Naive thymus-derived CD4-positive, alpha-beta T cell (primary cell): ENCODE results near the gene LPCAT3. TPM values are rescaled to one million over a fixed set of nuclear protein-coding genes. Genes with fewer than 3 reads are reported as not detected.

Experiments used
- ATAC-seq: fragments of 150-1000 bp; cut with Tn5 transposase; 2 replicates; pipeline ENCODE4 v1.10.0; 2021; ENCODE audit warnings: mild to moderate bottlenecking, moderate library complexity
- CTCF ChIA-PET: fragments of 350-600 bp; sonication (Branson Sonifier 250); formaldehyde crosslinking; loops from one replicate; lab custom pipeline; 2021; ENCODE audit warnings: antibody characterized with exemption; lab: Charles Lee
- POLR2A ChIA-PET: fragments of 350-600 bp; sonication (Branson Sonifier 250); formaldehyde crosslinking; loops from one replicate; lab custom pipeline; 2021; ENCODE audit warnings: antibody characterized with exemption, inconsistent platforms; lab: Charles Lee
- DNase-seq, 9 donors: peaks; one replicate each; pipeline versions ENCODE4 v3.0.0 to v3.0.0-alpha.2; 2020 to 2022; ENCODE audit warnings: mixed read lengths in 1 of 9
- H3K27ac ChIP-seq: one replicate; pipeline ENCODE4 v1.7.0; 2013; ENCODE audit warnings: mild to moderate bottlenecking, low read depth, low read length, moderate library complexity
- H3K27me3 ChIP-seq, 2 donors: one replicate each; pipeline ENCODE4 v1.7.0; 2013; ENCODE audit warnings: low read length in 2 of 2, mild to moderate bottlenecking in 2 of 2, moderate library complexity in 2 of 2; ENCODE audit not compliant: control insufficient read depth in 2 of 2, insufficient read depth in 2 of 2
- H3K36me3 ChIP-seq, 3 experiments: 1 replicate in 2 of 3; 2 replicates in 1 of 3; pipeline ENCODE4 v1.7.0; 2013; ENCODE audit warnings: low read length in 3 of 3, mild to moderate bottlenecking in 3 of 3, moderate library complexity in 1 of 3; ENCODE audit not compliant: insufficient read depth in 3 of 3, control insufficient read depth in 2 of 3
- H3K4me1 ChIP-seq, 2 donors: one replicate each; pipeline ENCODE4 v1.7.0; 2013; ENCODE audit warnings: low read length in 2 of 2, mild to moderate bottlenecking in 2 of 2, moderate library complexity in 1 of 2; ENCODE audit not compliant: control insufficient read depth in 2 of 2, insufficient read depth in 2 of 2
- H3K4me3 ChIP-seq: 2 replicates; pipeline ENCODE4 v1.7.0; 2013; ENCODE audit warnings: mild to moderate bottlenecking, low read length
- H3K9me3 ChIP-seq, 3 experiments: 1 replicate in 2 of 3; 2 replicates in 1 of 3; pipeline ENCODE4 v1.7.0; 2013; ENCODE audit warnings: low read length in 3 of 3; ENCODE audit not compliant: control insufficient read depth in 2 of 3
- H3K27ac Mint-ChIP-seq, 9 donors: one replicate each; pipeline ENCODE4 v1.8.0; 2020 to 2022; ENCODE audit warnings: mixed read lengths in 9 of 9, mild to moderate bottlenecking in 8 of 9, moderate library complexity in 5 of 9, inconsistent platforms in 2 of 9
- H3K27me3 Mint-ChIP-seq, 5 donors: one replicate each; pipeline ENCODE4 v1.8.0; 2021 to 2022; ENCODE audit warnings: mixed read lengths in 5 of 5, mild to moderate bottlenecking in 1 of 5
- H3K36me3 Mint-ChIP-seq, 5 donors: one replicate each; pipeline ENCODE4 v1.8.0; 2020 to 2022; ENCODE audit warnings: mixed read lengths in 5 of 5, mild to moderate bottlenecking in 3 of 5, inconsistent platforms in 1 of 5
- H3K4me1 Mint-ChIP-seq, 7 donors: one replicate each; pipeline ENCODE4 v1.8.0; 2020 to 2022; ENCODE audit warnings: mixed read lengths in 7 of 7, mild to moderate bottlenecking in 3 of 7, inconsistent platforms in 1 of 7
- H3K4me3 Mint-ChIP-seq, 10 donors: one replicate each; pipeline ENCODE4 v1.8.0; 2020 to 2022; ENCODE audit warnings: mild to moderate bottlenecking in 10 of 10, mixed read lengths in 10 of 10, moderate library complexity in 6 of 10, inconsistent platforms in 2 of 10
- H3K9me3 Mint-ChIP-seq, 11 donors: one replicate each; pipeline ENCODE4 v1.8.0; 2020 to 2022; ENCODE audit warnings: mixed read lengths in 11 of 11, mild to moderate bottlenecking in 4 of 11, inconsistent platforms in 1 of 11, moderate library complexity in 1 of 11
- intact Hi-C, 2 donors: fragments of 100-400 bp; cut with micrococcal nuclease; formaldehyde crosslinking; loops; one replicate each; pipeline ENCODE4 v1.15.1; 2023
- polyA plus RNA-seq, 2 donors: library from polyadenylated mRNA; unstranded; fragments of 300-500 nt; fragmentation: Illumina TruSeq; gene quantifications; one replicate each; pipeline ENCODE4 v1.2.3, GENCODE V29; 2021
- total RNA-seq, 6 experiments: library from RNA in 5 of 6; stranded (reverse) in 5 of 6; gene quantifications; 1 replicate in 5 of 6; 2 replicates in 1 of 6; pipeline ENCODE4 v1.2.3 and lab custom pipeline; 2021 to 2026

Gene LPCAT3
- total and polyA plus RNA-seq, 7 experiments from 2014 or later: 16.7 to 37.9 (median 27.1) TPM

DNA sequence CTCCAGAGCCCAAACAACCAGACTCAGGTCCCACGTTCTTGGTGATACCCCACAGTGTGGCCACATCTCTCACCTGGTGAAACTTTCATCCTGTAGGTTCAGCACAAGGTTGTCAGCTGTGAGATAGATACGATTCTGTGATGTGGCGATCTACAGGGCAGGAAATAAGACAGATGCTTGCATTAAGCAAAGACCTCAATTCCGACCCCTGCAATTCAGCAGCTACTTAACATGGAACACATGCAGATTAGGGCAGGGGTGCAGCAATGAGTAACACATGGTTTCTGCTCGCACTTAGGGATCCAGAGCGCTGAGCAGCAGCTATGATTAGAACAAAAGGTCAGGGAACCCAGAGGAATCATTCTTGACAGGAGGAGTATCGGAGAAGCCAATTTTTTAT is 51.9 kb downstream of the LPCAT3 start:
- Histone ChIP-seq H3K27me3 (no peaks in the 10 kb centered on the region), H3K27ac (no peak overlapping the region), H3K36me3 (peaks cover 18 to 43% (median 26%) of the 10 kb centered on the region in 3 experiments), H3K4me3 (no peak overlapping the region), H3K4me1 (peaks cover 34 to 48% of the 10 kb centered on the region in 2 donors), H3K9me3 (no peaks in the 10 kb centered on the region)
- intact Hi-C loops: no loop called here
- DNase-seq (no peak), ATAC-seq (no peak)
- H3K4me3 Mint-ChIP-seq: peak overlapping the region in 1 of 10 donors; percentile 51
- CTCF ChIA-PET: interaction anchor here (0.7 to 11.1 kb wide), 8 partner anchors 19 to 147 kb away, joined by 3 to 460 read pairs (median 7); partner anchors contain the start of genes C12orf57, PTPN6, RNU7-1 and SPSB2
- peaks cover 29 to 54% (median 50%) of the 10 kb centered on the region in 7 donors for H3K4me1 Mint-ChIP-seq
- no peaks in the 10 kb centered on the region for H3K9me3 Mint-ChIP-seq
- POLR2A ChIA-PET: interaction anchor here (0.7 to 13.5 kb wide), 9 partner anchors 10 to 142 kb away, joined by 3 to 1270 read pairs (median 3); partner anchors contain the start of genes C12orf57, PTPN6, RNU7-1 and SPSB2
- H3K27me3 Mint-ChIP-seq: no peaks in the 10 kb centered on the region
- H3K36me3 Mint-ChIP-seq: peaks cover 8 to 26% (median 17%) of the 10 kb centered on the region in 5 donors
- peak overlapping the region in 5 of 9 donors; percentile 55 to 95 (median 66) for H3K27ac Mint-ChIP-seq

DNA sequence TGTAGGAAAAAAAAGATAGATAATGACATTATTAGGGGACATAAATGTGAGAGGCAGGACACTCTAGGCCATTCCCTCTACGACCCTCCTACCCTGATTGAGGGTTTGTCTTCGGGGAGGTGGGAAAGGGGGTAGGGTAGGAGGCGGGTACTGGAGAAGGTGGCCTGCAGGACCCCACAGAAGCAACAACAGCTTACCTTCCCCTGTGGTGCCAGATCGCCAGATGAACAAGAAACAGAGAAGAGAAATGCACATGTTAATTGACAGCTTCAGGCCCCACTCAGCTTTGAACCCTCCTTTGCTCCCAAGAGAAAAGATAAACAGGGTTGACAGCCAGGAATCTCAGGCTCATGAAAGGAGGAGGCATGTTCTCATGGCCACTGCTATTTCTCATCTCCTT is 52.6 kb downstream of the LPCAT3 start:
- POLR2A ChIA-PET: interaction anchor here (1.0 to 13.5 kb wide), 6 partner anchors 9 to 93 kb away, joined by 3 to 1270 read pairs (median 4); partner anchors contain the start of genes C12orf57, PTPN6, RNU7-1 and SPSB2
- Mint-ChIP-seq H3K36me3 (peaks cover 5 to 25% (median 20%) of the 10 kb centered on the region in 5 donors), H3K27ac (peak overlapping the region in 7 of 9 donors; percentile 75 to 95 (median 87)), H3K4me1 (peaks cover 30 to 56% (median 54%) of the 10 kb centered on the region in 7 donors), H3K4me3 (no peak overlapping the region), H3K9me3 (no peaks in the 10 kb centered on the region), H3K27me3 (no peaks in the 10 kb centered on the region)
- ATAC-seq: no peak
- Histone ChIP-seq H3K4me3 (no peak overlapping the region), H3K36me3 (peaks cover 18 to 45% (median 26%) of the 10 kb centered on the region in 3 experiments), H3K27ac (peak overlapping the region; percentile 68), H3K4me1 (peaks cover 39 to 54% of the 10 kb centered on the region in 2 donors), H3K9me3 (no peaks in the 10 kb centered on the region), H3K27me3 (no peaks in the 10 kb centered on the region)
- no peak for DNase-seq
- intact Hi-C loops: loop anchor here (1.0 kb wide), 3 partner anchors 21 to 96 kb away; partner anchors contain the start of gene C12orf57 (in 2 of the 2)
- CTCF ChIA-PET: interaction anchor here (0.8 to 11.1 kb wide), 6 partner anchors 11 to 147 kb away, joined by 3 to 460 read pairs (median 9); partner anchors contain the start of genes C12orf57, PTPN6 and RNU7-1

DNA sequence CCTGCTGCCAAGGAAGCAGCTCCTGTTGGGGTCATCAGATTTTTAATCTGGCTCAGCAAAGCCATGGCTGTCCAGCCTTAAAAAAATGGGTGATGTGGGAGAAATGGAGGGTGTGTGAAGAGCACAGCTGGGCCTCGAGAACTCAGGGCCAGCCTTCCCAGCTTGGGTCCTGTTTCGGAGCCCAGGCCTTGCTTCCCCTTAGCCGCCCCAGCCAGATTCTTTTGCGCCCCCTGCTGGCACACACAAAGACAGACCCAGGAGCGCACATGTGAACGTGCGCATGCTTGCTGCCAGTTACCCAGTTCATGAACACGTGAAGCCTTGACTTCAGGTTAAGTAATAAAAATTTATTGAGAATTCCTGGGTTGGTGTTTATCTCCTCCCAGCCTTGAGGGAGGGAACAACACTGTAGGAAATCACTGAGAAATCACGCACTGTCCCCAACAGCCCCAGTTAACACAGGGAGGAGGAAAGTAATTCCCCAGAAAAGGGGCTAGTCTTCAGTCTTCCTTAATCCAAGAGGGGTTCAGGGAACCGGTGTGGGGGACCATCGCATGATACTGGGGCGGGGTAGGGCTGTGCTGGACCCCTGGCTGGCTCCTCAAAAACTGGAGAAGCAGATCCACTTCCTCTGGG is 53.1 kb downstream of the LPCAT3 start:
- DNase-seq (peak; percentile 77 to 89 (median 85)), ATAC-seq (peak; percentile 69)
- no peaks in the 10 kb centered on the region for H3K9me3 Mint-ChIP-seq
- peaks cover 33 to 59% (median 56%) of the 10 kb centered on the region in 7 donors for H3K4me1 Mint-ChIP-seq
- no peaks in the 10 kb centered on the region for H3K27me3 ChIP-seq
- peak overlapping the region in 3 of 10 donors; percentile 9 to 23 (median 17) for H3K4me3 Mint-ChIP-seq
- H3K9me3 ChIP-seq: no peaks in the 10 kb centered on the region
- H3K27me3 Mint-ChIP-seq: no peaks in the 10 kb centered on the region
- peak overlapping the region; percentile 68 for H3K27ac ChIP-seq
- H3K36me3 Mint-ChIP-seq: peaks cover 4 to 29% (median 20%) of the 10 kb centered on the region in 5 donors
- peaks cover 45 to 60% of the 10 kb centered on the region in 2 donors for H3K4me1 ChIP-seq
- H3K36me3 ChIP-seq: peaks cover 18 to 48% (median 26%) of the 10 kb centered on the region in 3 experiments
- intact Hi-C loops: loop anchor here (1.0 kb wide), 3 partner anchors 21 to 96 kb away; partner anchors contain the start of gene C12orf57 (in 2 of the 2)
- ChIA-PET POLR2A (interaction anchor here (0.6 to 13.5 kb wide), 11 partner anchors 8 to 969 kb away, joined by 3 to 1270 read pairs (median 4); partner anchors contain the start of genes C12orf57, ENO2, PTPN6 and RNU7-1), CTCF (interaction anchor here (0.6 to 11.1 kb wide), 17 partner anchors 8 to 172 kb away, joined by 3 to 460 read pairs (median 4); partner anchors contain the start of genes C12orf57, C1RL, LPCAT3 and PTPN6)
- H3K27ac Mint-ChIP-seq: peak overlapping the region; percentile 75 to 95 (median 87)
- no peak overlapping the region for H3K4me3 ChIP-seq

DNA sequence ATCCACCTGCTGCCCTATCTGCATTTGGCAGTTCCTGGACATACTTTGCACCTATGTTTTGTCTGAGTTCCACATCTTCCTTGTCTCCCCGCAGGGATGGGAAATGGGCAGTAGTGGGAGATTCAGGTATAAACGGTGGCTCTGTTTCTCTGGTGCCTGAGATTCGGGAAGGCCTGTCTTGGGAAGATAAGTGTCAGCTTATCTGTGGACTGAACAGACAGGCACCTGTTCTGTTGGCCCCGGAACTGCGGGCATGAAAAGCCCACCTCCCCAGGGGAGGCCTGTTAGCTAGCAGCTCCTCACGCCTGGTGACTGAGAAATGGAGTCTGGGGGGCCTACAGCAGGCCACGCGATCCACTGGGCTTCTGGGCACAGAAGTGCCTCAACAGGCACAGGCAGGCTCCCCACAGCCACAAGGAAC is 53.7 kb downstream of the LPCAT3 start:
- H3K4me1 ChIP-seq: peaks cover 46 to 60% of the 10 kb centered on the region in 2 donors
- H3K4me3 Mint-ChIP-seq: peak overlapping the region in 1 of 10 donors; percentile 17
- H3K27me3 ChIP-seq: no peaks in the 10 kb centered on the region
- peak overlapping the region; percentile 75 to 95 (median 87) for H3K27ac Mint-ChIP-seq
- no peak overlapping the region for H3K4me3 ChIP-seq
- intact Hi-C loops: loop anchor here (1.0 kb wide), 3 partner anchors 20 to 95 kb away; partner anchors contain the start of gene C12orf57 (in 2 of the 2)
- no peak for DNase-seq
- CTCF ChIA-PET: interaction anchor here (0.6 to 11.1 kb wide), 17 partner anchors 8 to 171 kb away, joined by 3 to 460 read pairs (median 4); partner anchors contain the start of genes C12orf57, C1RL, LPCAT3 and PTPN6
- no peaks in the 10 kb centered on the region for H3K9me3 Mint-ChIP-seq
- H3K4me1 Mint-ChIP-seq: peaks cover 33 to 59% (median 58%) of the 10 kb centered on the region in 7 donors
- no peaks in the 10 kb centered on the region for H3K27me3 Mint-ChIP-seq
- H3K36me3 ChIP-seq: peaks cover 18 to 49% (median 26%) of the 10 kb centered on the region in 3 experiments
- peaks cover 4 to 26% (median 20%) of the 10 kb centered on the region in 5 donors for H3K36me3 Mint-ChIP-seq
- no peaks in the 10 kb centered on the region for H3K9me3 ChIP-seq
- POLR2A ChIA-PET: interaction anchor here (0.7 to 13.5 kb wide), 14 partner anchors 9 to 969 kb away, joined by 3 to 1270 read pairs (median 3); partner anchors contain the start of genes C12orf57, ENO2, LPCAT3 and PTPN6
- peak overlapping the region; percentile 68 for H3K27ac ChIP-seq
- ATAC-seq: no peak

DNA sequence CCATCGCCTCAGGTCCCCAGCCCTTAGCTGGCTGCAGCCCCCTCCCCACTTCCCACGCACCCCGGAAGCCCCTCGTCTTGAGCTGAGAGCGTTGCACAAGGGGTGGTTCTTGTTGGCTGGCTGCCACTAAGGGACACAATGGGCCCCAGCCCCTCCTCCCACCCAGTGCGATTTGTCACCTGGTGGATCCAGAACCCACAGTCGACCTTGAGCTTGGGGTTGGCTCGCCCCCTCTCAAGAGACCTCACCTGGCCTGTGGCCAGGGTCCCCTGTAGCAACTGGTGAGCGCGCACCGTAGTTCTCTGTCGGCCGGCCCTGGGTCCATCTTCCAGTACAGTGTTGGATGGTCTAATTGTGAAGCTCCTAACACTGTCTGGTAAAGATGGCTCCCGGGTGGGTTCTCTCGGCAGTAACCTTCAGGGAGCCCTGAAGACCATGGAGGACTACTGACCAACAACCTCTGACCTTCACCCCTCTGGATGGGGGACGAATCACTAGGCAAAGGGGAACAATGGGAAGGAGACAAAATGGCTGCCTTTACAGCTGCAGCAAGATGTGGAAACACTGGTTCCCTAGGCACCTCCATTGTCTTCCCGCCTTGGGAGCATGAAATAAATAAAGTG is 54.4 kb downstream of the LPCAT3 start:
- no peaks in the 10 kb centered on the region for H3K27me3 ChIP-seq
- H3K27me3 Mint-ChIP-seq: no peaks in the 10 kb centered on the region
- H3K27ac Mint-ChIP-seq: peak overlapping the region; percentile 75 to 95 (median 87)
- H3K4me3 ChIP-seq: no peak overlapping the region
- peaks cover 46 to 60% of the 10 kb centered on the region in 2 donors for H3K4me1 ChIP-seq
- H3K9me3 Mint-ChIP-seq: no peaks in the 10 kb centered on the region
- CTCF ChIA-PET: interaction anchor here (0.8 to 11.1 kb wide), 14 partner anchors 8 to 171 kb away, joined by 3 to 460 read pairs (median 4); partner anchors contain the start of genes C12orf57, C1RL, LPCAT3 and PTPN6
- POLR2A ChIA-PET: interaction anchor here (0.7 to 13.5 kb wide), 15 partner anchors 8 to 147 kb away, joined by 3 to 1270 read pairs (median 3); partner anchors contain the start of genes ATN1, C12orf57, ENO2 and LPCAT3
- peaks cover 7 to 27% (median 17%) of the 10 kb centered on the region in 5 donors for H3K36me3 Mint-ChIP-seq
- ATAC-seq (no peak), DNase-seq (no peak)
- H3K4me1 Mint-ChIP-seq: peaks cover 33 to 60% (median 58%) of the 10 kb centered on the region in 7 donors
- H3K27ac ChIP-seq: peak overlapping the region; percentile 34
- H3K9me3 ChIP-seq: no peaks in the 10 kb centered on the region
- H3K4me3 Mint-ChIP-seq: peak overlapping the region in 2 of 10 donors; percentile 7 to 21
- H3K36me3 ChIP-seq: peaks cover 18 to 48% (median 26%) of the 10 kb centered on the region in 3 experiments
- intact Hi-C loops: no loop called here
